ENCODE results near the gene PHACTR3. TPM values are rescaled to one million over a fixed set of nuclear protein-coding genes. Genes with fewer than 3 reads are reported as not detected.

The PHACTR3 gene
- total RNA-seq, 2 donors from 2014 or later = 0.13 TPM; not detected in 1

DNA sequence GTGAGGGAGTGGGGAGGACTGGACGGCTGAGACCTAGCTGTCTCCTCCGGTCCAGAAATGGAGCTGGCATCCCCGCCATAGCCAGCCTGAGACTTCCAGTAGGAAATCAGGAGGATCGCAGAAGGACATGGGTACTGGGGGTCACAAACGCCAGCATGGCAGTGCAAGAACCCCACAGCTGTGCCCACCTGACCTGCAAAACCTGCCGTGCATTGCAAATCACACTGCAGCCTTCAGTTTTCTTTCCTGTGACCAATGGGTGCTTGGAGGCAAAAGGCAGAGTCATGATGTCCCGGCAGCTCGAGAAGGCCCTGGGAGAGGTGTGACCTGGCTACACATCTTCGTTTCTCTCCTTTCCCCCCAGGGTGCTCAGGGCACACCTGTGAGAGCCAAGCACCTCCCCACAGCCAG is 23.3 kb upstream of the PHACTR3 start:
- TF ChIP-seq, protein P1, sequence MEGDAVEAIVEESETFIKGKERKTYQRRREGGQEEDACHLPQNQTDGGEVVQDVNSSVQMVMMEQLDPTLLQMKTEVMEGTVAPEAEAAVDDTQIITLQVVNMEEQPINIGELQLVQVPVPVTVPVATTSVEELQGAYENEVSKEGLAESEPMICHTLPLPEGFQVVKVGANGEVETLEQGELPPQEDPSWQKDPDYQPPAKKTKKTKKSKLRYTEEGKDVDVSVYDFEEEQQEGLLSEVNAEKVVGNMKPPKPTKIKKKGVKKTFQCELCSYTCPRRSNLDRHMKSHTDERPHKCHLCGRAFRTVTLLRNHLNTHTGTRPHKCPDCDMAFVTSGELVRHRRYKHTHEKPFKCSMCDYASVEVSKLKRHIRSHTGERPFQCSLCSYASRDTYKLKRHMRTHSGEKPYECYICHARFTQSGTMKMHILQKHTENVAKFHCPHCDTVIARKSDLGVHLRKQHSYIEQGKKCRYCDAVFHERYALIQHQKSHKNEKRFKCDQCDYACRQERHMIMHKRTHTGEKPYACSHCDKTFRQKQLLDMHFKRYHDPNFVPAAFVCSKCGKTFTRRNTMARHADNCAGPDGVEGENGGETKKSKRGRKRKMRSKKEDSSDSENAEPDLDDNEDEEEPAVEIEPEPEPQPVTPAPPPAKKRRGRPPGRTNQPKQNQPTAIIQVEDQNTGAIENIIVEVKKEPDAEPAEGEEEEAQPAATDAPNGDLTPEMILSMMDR (conservative IDR thresholded peaks at IDR 0.05) = no peak
- H3K4me1 Mint-ChIP-seq = peaks cover 2% of the 10 kb centered on the region

DNA sequence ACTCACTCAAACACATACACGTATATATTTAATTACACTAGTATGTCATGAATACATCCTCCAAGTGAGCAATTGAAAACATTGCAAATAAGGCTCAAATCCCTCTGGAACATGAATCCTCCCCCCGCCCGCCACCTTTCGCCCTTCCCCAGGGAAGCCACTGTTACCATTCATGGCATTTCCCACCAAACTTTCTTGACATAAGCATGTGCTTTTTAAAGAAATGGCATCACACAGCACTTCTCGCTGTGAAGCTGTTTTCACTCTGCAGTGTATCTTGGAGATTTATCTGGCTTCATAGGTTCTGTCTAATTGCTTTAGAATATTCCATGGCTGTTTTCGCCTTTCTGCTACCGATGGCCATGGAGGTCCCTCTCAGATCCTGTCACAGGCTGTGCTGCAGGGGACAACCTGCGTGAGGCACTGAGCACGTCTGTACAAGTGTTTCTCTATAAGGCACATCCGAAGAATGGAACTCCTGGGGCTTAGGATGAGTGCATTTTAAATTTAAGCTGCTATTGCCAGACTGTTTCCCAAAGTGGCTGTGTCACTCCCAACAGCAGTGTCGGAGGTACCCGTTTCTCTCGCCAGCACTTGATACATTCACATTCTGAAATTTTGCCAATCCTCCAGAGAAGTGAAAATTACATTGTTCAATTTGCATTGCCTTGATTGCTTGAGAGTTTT is 22.2 kb upstream of the PHACTR3 start:
- TF ChIP-seq, protein P1 (conservative IDR thresholded peaks at IDR 0.05) = no peak
- H3K27ac ChIP-seq (ENCODE audit: low read depth, low read length) = no peak overlapping the region
- H3K9me3 ChIP-seq (ENCODE audit: control insufficient read depth, low read length) = no peaks in the 10 kb centered on the region
- peaks cover 43% of the 10 kb centered on the region for H3K27me3 ChIP-seq (ENCODE audit: control insufficient read depth, insufficient read depth, low read length, poor library complexity, severe bottlenecking)
- H3K9me3 Mint-ChIP-seq = no peaks in the 10 kb centered on the region
- H3K9ac ChIP-seq (ENCODE audit: extremely low read depth, low read length, poor library complexity, severe bottlenecking) = no peak overlapping the region
- H3K36me3 ChIP-seq (ENCODE audit: control insufficient read depth, insufficient read depth, low read length) = no peaks in the 10 kb centered on the region
- WGBS, 2 experiments (ENCODE audit: insufficient coverage in 1 of 2, insufficient read length in 1 of 2) = 86 to 87% methylated on average over 13 of the region's 13 CpGs
- no peak overlapping the region for H3K4me3 ChIP-seq (ENCODE audit: low read length)
- no peaks in the 10 kb centered on the region for H3K4me1 ChIP-seq (ENCODE audit: control insufficient read depth, insufficient read depth, low read length)
- no peaks in the 10 kb centered on the region for H3K36me3 Mint-ChIP-seq (ENCODE audit: low read depth)
- H3K27ac Mint-ChIP-seq = no peak overlapping the region
- peaks cover 2% of the 10 kb centered on the region for H3K4me1 Mint-ChIP-seq
- no peak overlapping the region for H3K4me3 Mint-ChIP-seq
- no peak for DNase-seq
- H3K27me3 Mint-ChIP-seq (ENCODE audit: insufficient read depth) = peaks cover 69% of the 10 kb centered on the region

More for the DNA sequence above, 23.3 kb upstream of the PHACTR3 start:
- Mint-ChIP-seq H3K27ac (no peak overlapping the region), H3K4me3 (no peak overlapping the region), H3K36me3 (ENCODE audit: low read depth) (no peaks in the 10 kb centered on the region), H3K9me3 (no peaks in the 10 kb centered on the region), H3K27me3 (ENCODE audit: insufficient read depth) (peaks cover 73% of the 10 kb centered on the region)
- no peaks in the 10 kb centered on the region for H3K36me3 ChIP-seq (ENCODE audit: control insufficient read depth, insufficient read depth, low read length)
- H3K9ac ChIP-seq (ENCODE audit: extremely low read depth, low read length, poor library complexity, severe bottlenecking) = no peak overlapping the region
- no peak overlapping the region for H3K27ac ChIP-seq (ENCODE audit: low read depth, low read length)
- H3K9me3 ChIP-seq (ENCODE audit: control insufficient read depth, low read length) = no peaks in the 10 kb centered on the region
- DNase-seq = no peak
- WGBS, 2 experiments (ENCODE audit: insufficient coverage in 1 of 2, insufficient read length in 1 of 2) = 75 to 87% methylated on average over 7 to 9 of the region's 9 CpGs
- no peak overlapping the region for H3K4me3 ChIP-seq (ENCODE audit: low read length)
- no peaks in the 10 kb centered on the region for H3K4me1 ChIP-seq (ENCODE audit: control insufficient read depth, insufficient read depth, low read length)
- H3K27me3 ChIP-seq (ENCODE audit: control insufficient read depth, insufficient read depth, low read length, poor library complexity, severe bottlenecking) = peaks cover 54% of the 10 kb centered on the region

DNA sequence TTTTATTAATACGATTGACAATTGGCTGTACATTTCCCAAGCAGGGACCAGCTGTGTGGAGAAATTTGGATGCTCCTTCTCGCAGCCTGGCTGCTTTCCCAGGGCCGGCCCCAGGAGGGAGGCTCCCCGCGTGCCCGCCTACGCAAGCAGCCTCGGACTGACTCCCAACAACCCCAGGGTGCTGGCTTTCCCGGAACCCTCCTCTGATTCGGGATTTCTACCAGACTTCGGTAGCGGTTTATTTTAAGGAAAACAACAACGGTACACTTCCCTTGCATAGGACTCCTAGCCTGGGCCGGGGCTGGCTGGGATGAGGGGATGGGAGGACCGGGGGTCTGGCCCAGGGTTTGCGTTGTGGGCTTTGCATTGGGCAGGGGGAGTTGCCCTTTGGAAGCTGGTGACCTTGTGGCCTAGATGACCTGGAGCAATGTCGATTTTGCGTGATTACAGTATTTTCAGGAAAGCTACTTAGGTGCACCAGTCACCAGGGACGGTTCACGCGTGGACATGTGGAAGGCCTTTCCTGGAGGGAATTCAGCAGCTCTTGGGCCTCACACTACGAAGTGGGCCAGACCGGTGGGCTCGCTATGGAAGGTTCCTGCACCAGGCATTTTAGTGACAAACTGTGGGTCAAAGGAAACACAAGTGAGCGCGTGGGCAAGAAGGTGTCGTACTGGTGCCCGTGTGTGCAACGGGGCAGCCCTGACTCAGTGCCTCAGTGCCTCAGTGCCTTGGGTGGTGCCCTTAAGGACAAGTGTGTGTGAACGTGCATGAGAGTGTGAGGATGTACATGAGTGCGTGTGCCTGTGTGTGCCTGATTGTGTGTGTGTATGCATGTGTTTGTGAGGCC is 20.7 kb upstream of the PHACTR3 start:
- Mint-ChIP-seq H3K36me3 (ENCODE audit: low read depth) (no peaks in the 10 kb centered on the region), H3K4me1 (peaks cover 2% of the 10 kb centered on the region)
- 90 to 95% methylated on average over 21 to 31 of the region's 31 CpGs for WGBS, 2 experiments (ENCODE audit: insufficient coverage in 1 of 2, insufficient read length in 1 of 2)

More for the DNA sequence above, 20.7 kb upstream of the PHACTR3 start:
- no peak for DNase-seq
- TF ChIP-seq, protein P1 (conservative IDR thresholded peaks at IDR 0.05) = no peak
- H3K4me3 ChIP-seq (ENCODE audit: low read length) = no peak overlapping the region
- H3K36me3 ChIP-seq (ENCODE audit: control insufficient read depth, insufficient read depth, low read length) = no peaks in the 10 kb centered on the region
- peaks cover 29% of the 10 kb centered on the region for H3K27me3 ChIP-seq (ENCODE audit: control insufficient read depth, insufficient read depth, low read length, poor library complexity, severe bottlenecking)
- Mint-ChIP-seq H3K27ac (no peak overlapping the region), H3K4me3 (no peak overlapping the region), H3K9me3 (no peaks in the 10 kb centered on the region), H3K27me3 (ENCODE audit: insufficient read depth) (peaks cover 64% of the 10 kb centered on the region)
- H3K9ac ChIP-seq (ENCODE audit: extremely low read depth, low read length, poor library complexity, severe bottlenecking) = no peak overlapping the region
- no peaks in the 10 kb centered on the region for H3K9me3 ChIP-seq (ENCODE audit: control insufficient read depth, low read length)
- no peak overlapping the region for H3K27ac ChIP-seq (ENCODE audit: low read depth, low read length)
- no peaks in the 10 kb centered on the region for H3K4me1 ChIP-seq (ENCODE audit: control insufficient read depth, insufficient read depth, low read length)
